Body of pancreas (tissue), 4 donors: ENCODE measurements around the gene PRDM16. TPM values are rescaled to one million over a fixed set of nuclear protein-coding genes. Genes with fewer than 3 reads are reported as not detected.
A peak's percentile ranks its signal among the peaks of the same experiment; 100 is the strongest.

ENCODE experiments used
- ATAC-seq: fragments of 150-250 bp; one replicate; pipeline ENCODE4 v1.9.1; 2016
- DNase-seq, 4 donors: peaks; one replicate each; pipeline ENCODE4 v3.0.0-alpha.2; 2019
- H3K27ac ChIP-seq, 4 donors: fragments of 200-600 bp; sonication (generic); 1 replicate in 3 of 4; 2 replicates in 1 of 4; pipeline versions ENCODE4 v1.5.1 to v1.6.1; 2016 to 2019; ENCODE audit warnings: mild to moderate bottlenecking in 1 of 4, mixed read lengths in 1 of 4, moderate library complexity in 1 of 4
- H3K27me3 ChIP-seq, 2 donors: fragments of 200-600 bp; sonication (generic); one replicate each; pipeline ENCODE4 v1.6.0; 2016; ENCODE audit warnings: mild to moderate bottlenecking in 1 of 2
- H3K36me3 ChIP-seq, 2 donors: fragments of 200-600 bp; sonication (generic); replicated peaks in 1 of 2; 2 replicates each; pipeline ENCODE4 v1.5.1; 2016; ENCODE audit warnings: low read depth in 2 of 2; ENCODE audit not compliant: insufficient read depth in 1 of 2
- H3K4me1 ChIP-seq: fragments of 200-600 bp; sonication (generic); one replicate; pipeline ENCODE4 v1.6.0; 2016
- H3K4me3 ChIP-seq, 2 donors: fragments of 200-600 bp; sonication (generic); 1 replicate in 1 of 2; 2 replicates in 1 of 2; pipeline ENCODE4 v1.5.1; 2016 to 2019
- H3K9me3 ChIP-seq, 3 donors: fragments of 200-600 bp; sonication (generic); 1 replicate in 2 of 3; 2 replicates in 1 of 3; pipeline ENCODE4 v1.5.1; 2016
- POLR2A ChIP-seq, 3 donors: fragments of 450-650 bp; IDR thresholded peaks; one replicate each; pipeline ENCODE4 v1.6.1; 2016; ENCODE audit warnings: antibody characterized with exemption in 3 of 3, mild to moderate bottlenecking in 2 of 3
- WGBS, 2 donors: methylation state at CpG; one replicate each; pipeline ENCODE4 v1.1.5; 2017; 5-methylcytosine and 5-hydroxymethylcytosine counted together
- intact Hi-C: fragments of 100-400 bp; cut with DNase I; formaldehyde crosslinking; loops from one replicate; pipeline ENCODE4 v1.15.1; 2023
- total RNA-seq, 2 donors: library from RNA; depleted of rRNA; stranded (reverse); fragments of >200 nt; gene quantifications; one replicate each; pipeline ENCODE4 v1.1.0, GENCODE V29; 2016
- TF ChIP-seq, protein P1 (sequence below), 7 experiments: fragments of 450-650 bp in 4 of 7; fragments of 200-600 bp in 3 of 7; sonication (generic) in 3 of 7; IDR thresholded peaks; one replicate each; pipeline ENCODE4 v1.5.1; 2016 to 2019; ENCODE audit warnings: antibody characterized with exemption in 7 of 7

Gene PRDM16
- total RNA-seq, 2 donors from 2014 or later: 15.2 to 16.6 TPM

DNA sequence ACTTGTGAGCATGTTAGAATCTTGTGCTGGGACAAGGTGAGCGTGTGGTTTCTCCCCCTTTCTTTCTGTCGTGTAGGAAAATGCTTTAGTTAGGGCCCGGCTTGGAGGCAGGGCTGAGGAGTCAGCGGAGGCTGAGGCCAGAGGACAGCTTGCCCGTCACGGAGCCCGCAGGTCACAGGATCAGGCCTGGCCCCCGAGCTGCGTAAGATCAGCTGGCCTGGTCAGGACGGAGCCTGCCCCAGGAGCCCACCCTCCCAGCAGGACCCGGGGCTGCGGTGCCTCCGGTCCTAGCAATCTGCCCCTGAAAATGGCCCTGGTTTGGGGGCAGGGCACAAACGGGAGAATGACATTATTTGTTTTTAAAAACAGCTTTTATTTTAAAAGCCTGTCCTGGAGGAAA, 52.0 kb downstream of the PRDM16 start:
- intact Hi-C loops: no loop called here
- TF ChIP-seq, protein P1, sequence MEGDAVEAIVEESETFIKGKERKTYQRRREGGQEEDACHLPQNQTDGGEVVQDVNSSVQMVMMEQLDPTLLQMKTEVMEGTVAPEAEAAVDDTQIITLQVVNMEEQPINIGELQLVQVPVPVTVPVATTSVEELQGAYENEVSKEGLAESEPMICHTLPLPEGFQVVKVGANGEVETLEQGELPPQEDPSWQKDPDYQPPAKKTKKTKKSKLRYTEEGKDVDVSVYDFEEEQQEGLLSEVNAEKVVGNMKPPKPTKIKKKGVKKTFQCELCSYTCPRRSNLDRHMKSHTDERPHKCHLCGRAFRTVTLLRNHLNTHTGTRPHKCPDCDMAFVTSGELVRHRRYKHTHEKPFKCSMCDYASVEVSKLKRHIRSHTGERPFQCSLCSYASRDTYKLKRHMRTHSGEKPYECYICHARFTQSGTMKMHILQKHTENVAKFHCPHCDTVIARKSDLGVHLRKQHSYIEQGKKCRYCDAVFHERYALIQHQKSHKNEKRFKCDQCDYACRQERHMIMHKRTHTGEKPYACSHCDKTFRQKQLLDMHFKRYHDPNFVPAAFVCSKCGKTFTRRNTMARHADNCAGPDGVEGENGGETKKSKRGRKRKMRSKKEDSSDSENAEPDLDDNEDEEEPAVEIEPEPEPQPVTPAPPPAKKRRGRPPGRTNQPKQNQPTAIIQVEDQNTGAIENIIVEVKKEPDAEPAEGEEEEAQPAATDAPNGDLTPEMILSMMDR (IDR thresholded peaks at IDR 0.05): no peak
- TF ChIP-seq POLR2A (IDR thresholded peaks at IDR 0.05): no peak
- ATAC-seq (no peak), DNase-seq (no peak)
- H3K36me3 ChIP-seq: no peaks in the 10 kb centered on the region
- no peaks in the 10 kb centered on the region for H3K27me3 ChIP-seq
- peaks cover 40% of the 10 kb centered on the region for H3K4me1 ChIP-seq
- no peak overlapping the region for H3K27ac ChIP-seq
- no peak overlapping the region for H3K4me3 ChIP-seq
- H3K9me3 ChIP-seq: no peaks in the 10 kb centered on the region
- 89 to 94% methylated on average over 11 to 14 of the region's 14 CpGs for whole genome bisulfite sequencing, 2 donors

DNA sequence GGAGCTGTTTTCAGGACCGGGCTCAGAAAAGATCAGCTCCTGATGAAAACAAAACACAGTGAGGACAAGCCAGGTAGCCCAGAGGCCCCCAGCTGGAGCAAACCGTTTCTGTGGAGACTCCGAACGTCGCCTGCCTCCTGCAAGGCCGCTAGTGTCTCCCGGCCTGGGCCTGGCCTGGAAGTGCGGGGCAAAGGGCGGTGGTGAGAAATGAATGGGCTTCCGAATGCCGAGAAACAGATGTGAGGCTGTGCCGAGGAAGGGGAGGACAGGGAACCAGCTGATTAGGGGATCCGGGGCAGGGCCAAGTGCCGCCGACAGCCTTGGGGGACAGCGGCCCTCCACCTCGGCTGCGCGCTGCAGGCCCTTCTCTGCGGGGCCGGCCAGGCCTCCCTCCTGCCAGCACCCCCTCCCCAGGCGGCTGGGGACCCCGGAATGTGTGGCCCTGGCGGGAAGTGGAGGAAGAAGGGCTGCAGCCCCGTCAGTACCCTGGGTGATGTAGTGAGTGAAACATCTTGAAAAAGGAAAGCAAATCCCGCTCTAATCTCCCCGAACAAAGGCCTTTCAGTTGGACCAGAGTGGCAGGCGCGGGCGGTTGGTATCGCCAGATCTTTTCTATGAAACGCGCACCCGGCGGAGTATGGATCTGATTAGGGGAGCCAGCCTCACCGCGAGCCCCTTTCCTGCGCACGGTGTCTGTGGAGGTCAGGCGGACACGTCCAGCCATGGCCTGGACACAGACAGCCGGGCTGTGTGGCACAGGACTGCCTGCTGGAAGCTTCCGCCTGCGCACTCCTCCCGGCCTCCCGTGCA, 52.6 kb downstream of the PRDM16 start:
- no peaks in the 10 kb centered on the region for H3K36me3 ChIP-seq
- no peak overlapping the region for H3K27ac ChIP-seq
- H3K27me3 ChIP-seq: no peaks in the 10 kb centered on the region
- ATAC-seq (no peak), DNase-seq (no peak)
- H3K9me3 ChIP-seq: no peaks in the 10 kb centered on the region
- TF ChIP-seq POLR2A (IDR thresholded peaks at IDR 0.05): no peak
- TF ChIP-seq, protein P1 (IDR thresholded peaks at IDR 0.05): no peak
- WGBS, 2 donors: 85 to 87% methylated on average over 40 to 46 of the region's 46 CpGs
- peaks cover 40% of the 10 kb centered on the region for H3K4me1 ChIP-seq
- H3K4me3 ChIP-seq: no peak overlapping the region
- intact Hi-C loops: no loop called here

DNA sequence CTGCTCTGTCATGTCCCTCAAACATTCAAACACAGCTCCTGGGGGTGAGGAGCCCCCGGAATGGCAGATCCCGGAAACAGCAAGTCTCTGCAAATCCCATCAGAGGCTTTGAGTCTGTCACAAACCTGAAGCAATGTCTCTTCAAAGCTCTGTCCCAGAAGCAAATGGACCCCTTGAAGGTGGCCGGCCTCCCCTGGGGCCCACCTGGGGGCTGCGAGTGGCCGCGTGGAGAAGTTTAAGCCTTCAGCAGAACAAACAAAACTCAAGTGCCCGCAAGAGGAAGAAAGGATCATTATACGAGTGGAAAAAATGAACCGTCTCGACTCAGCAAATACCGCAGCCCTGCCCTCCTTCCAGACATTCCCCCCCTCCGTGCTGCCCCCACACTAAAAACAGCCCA, 53.3 kb downstream of the PRDM16 start:
- ATAC-seq: no peak
- Histone ChIP-seq H3K27ac (no peak overlapping the region), H3K36me3 (no peaks in the 10 kb centered on the region), H3K4me3 (no peak overlapping the region), H3K4me1 (peaks cover 46% of the 10 kb centered on the region), H3K9me3 (no peaks in the 10 kb centered on the region), H3K27me3 (no peaks in the 10 kb centered on the region)
- no peak for TF ChIP-seq POLR2A (IDR thresholded peaks at IDR 0.05)
- TF ChIP-seq, protein P1 (IDR thresholded peaks at IDR 0.05): no peak
- DNase-seq: no peak
- WGBS, 2 donors: 82 to 94% methylated on average over 12 of the region's 12 CpGs
- intact Hi-C loops: no loop called here

DNA sequence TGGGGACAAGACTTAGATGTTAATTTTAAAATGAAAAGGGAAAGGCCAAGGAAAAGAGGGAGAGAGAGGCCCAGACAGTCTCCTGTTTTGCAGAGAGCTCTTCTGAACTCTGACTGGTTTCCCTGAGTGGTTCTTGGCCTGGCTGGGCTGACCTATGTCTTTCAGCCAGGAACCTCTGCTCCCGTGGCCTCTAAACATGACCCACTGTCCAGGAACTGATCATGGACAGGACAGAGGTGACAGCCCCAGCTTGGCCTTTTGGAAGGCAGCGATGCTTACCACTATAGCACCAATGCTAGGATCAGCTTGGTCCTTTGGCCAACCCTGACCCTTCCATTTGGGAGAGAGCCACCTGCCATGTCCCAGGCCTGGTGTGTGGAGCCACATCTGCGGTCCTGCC, 55.2 kb downstream of the PRDM16 start:
- Histone ChIP-seq H3K9me3 (no peaks in the 10 kb centered on the region), H3K27me3 (no peaks in the 10 kb centered on the region), H3K27ac (no peak overlapping the region), H3K4me1 (peaks cover 51% of the 10 kb centered on the region), H3K36me3 (no peaks in the 10 kb centered on the region), H3K4me3 (no peak overlapping the region)
- intact Hi-C loops: no loop called here
- TF ChIP-seq POLR2A (IDR thresholded peaks at IDR 0.05): no peak
- TF ChIP-seq, protein P1 (IDR thresholded peaks at IDR 0.05): no peak
- 98 to 100% methylated on average over 1 to 3 of the region's 3 CpGs for WGBS, 2 donors
- ATAC-seq (no peak), DNase-seq (no peak)

DNA sequence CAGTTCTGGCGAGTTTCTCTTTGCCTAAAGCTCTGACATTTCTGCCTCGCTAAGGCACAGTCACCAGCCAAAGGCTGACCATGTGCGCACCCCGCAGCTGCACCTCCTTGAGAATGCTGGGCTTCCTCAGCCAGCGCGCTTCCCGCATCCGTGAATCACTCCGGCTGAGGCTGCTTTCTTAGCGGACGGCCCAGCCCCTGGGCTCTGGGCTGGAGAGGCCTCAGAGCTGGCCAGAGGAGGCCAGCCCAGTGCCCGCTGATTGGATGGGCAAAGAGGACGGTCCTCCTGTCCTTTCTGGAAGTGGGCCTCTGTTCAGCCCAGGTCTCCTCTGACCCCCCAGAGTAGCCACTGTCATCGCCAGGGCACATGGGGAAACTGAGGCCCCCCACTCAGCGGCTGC, 56.1 kb downstream of the PRDM16 start:
- peaks cover 42% of the 10 kb centered on the region for H3K4me1 ChIP-seq
- DNase-seq (no peak), ATAC-seq (no peak)
- TF ChIP-seq, protein P1 (IDR thresholded peaks at IDR 0.05): no peak
- no peak for TF ChIP-seq POLR2A (IDR thresholded peaks at IDR 0.05)
- H3K9me3 ChIP-seq: no peaks in the 10 kb centered on the region
- H3K36me3 ChIP-seq: no peaks in the 10 kb centered on the region
- intact Hi-C loops: no loop called here
- 90 to 95% methylated on average over 9 to 15 of the region's 15 CpGs for WGBS, 2 donors
- H3K27me3 ChIP-seq: no peaks in the 10 kb centered on the region
- peak overlapping the region in 1 of 4 donors; percentile 76 for H3K27ac ChIP-seq
- no peak overlapping the region for H3K4me3 ChIP-seq
